ENCODE data around the gene LELP1.

DNA sequence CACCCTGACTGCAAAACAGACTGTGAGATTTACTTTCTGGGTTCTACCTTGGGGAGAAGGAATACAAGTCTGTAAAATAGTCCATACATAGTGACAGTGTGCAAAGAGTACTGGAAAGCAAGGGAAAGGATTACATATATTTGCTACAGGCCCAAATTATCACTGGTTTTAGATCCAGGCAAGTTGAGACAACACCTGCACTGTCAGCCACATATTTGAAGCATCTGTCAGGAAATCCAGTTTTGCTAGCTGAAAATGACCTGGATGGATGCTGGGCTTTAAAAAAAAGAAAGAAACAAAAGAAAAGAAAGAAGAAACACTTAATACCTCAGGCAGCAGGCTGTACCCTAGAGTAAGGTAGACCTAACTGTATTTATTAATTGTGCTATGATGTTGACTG lies 28.6 kb upstream of the LELP1 start:
- TF ChIP-seq, protein P1, sequence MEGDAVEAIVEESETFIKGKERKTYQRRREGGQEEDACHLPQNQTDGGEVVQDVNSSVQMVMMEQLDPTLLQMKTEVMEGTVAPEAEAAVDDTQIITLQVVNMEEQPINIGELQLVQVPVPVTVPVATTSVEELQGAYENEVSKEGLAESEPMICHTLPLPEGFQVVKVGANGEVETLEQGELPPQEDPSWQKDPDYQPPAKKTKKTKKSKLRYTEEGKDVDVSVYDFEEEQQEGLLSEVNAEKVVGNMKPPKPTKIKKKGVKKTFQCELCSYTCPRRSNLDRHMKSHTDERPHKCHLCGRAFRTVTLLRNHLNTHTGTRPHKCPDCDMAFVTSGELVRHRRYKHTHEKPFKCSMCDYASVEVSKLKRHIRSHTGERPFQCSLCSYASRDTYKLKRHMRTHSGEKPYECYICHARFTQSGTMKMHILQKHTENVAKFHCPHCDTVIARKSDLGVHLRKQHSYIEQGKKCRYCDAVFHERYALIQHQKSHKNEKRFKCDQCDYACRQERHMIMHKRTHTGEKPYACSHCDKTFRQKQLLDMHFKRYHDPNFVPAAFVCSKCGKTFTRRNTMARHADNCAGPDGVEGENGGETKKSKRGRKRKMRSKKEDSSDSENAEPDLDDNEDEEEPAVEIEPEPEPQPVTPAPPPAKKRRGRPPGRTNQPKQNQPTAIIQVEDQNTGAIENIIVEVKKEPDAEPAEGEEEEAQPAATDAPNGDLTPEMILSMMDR (conservative IDR thresholded peaks at IDR 0.05; ENCODE audit: low read length): no peak
- TF ChIP-seq EZH2phosphoT487 (IDR thresholded peaks at IDR 0.05; ENCODE audit: borderline replicate concordance, low read depth, low read length): no peak

Measured in OCI-LY7 (cell line).